Adipocyte (in vitro differentiated cells): Measurements from ENCODE around the gene ERVW-1.
"Not testable (repeated sequence)": the region's sequence is repeated elsewhere in the genome, so short reads cannot be mapped to it uniquely, and the experiment has no call there.

Experiments used
- DNase-seq: peaks from one replicate; pipeline ENCODE4 v3.0.0-alpha.2; 2015; ENCODE audit warnings: low read depth
- H3K27me3 ChIP-seq: replicated peaks from 2 replicates; pipeline ENCODE4 v1.7.0; 2013; ENCODE audit warnings: mild to moderate bottlenecking, low read length, moderate library complexity; ENCODE audit not compliant: control insufficient read depth, insufficient read depth
- H3K36me3 ChIP-seq: 2 replicates; pipeline ENCODE4 v1.7.0; 2013; ENCODE audit warnings: low read length, mild to moderate bottlenecking, moderate library complexity; ENCODE audit not compliant: control insufficient read depth, insufficient read depth, severe bottlenecking
- H3K4me1 ChIP-seq: 2 replicates; pipeline ENCODE4 v1.7.0; 2013; ENCODE audit warnings: mild to moderate bottlenecking, low read length, moderate library complexity; ENCODE audit not compliant: control insufficient read depth, insufficient read depth
- H3K4me3 ChIP-seq: 2 replicates; pipeline ENCODE4 v1.7.0; 2013; ENCODE audit warnings: mild to moderate bottlenecking, low read length, moderate library complexity
- H3K9ac ChIP-seq: 2 replicates; pipeline ENCODE4 v1.7.0; 2013; ENCODE audit warnings: mild to moderate bottlenecking, low read length, moderate library complexity
- H3K9me3 ChIP-seq: 2 replicates; pipeline ENCODE4 v1.7.0; 2013; ENCODE audit warnings: mild to moderate bottlenecking, low read length, moderate library complexity; ENCODE audit not compliant: control insufficient read depth

The ERVW-1 gene

GRCh38 chr7:92446869-92447344, 30.8 kb downstream of the ERVW-1 start:
- Histone ChIP-seq H3K9me3 (no peaks in the 10 kb centered on the region), H3K4me1 (peaks cover 6% of the 10 kb centered on the region), H3K4me3 (peak overlapping the region; percentile 94), H3K36me3 (peaks cover 19% of the 10 kb centered on the region), H3K9ac (peak overlapping the region; percentile 99), H3K27me3 (no peaks in the 10 kb centered on the region)
- no peak for DNase-seq

- H3K9me3 ChIP-seq, H3K27me3 ChIP-seq, H3K4me1 ChIP-seq, H3K9ac ChIP-seq, H3K4me3 ChIP-seq, H3K36me3 ChIP-seq, DNase-seq: not testable (repeated sequence)
Measured at GRCh38 chr7:92442720-92443119, 35.0 kb downstream of the ERVW-1 start.

GRCh38 chr7:92437956-92438491, 39.7 kb downstream of the ERVW-1 start:
- no peak overlapping the region for H3K4me3 ChIP-seq
- H3K36me3 ChIP-seq, result no peaks in the 10 kb centered on the region
- H3K9ac ChIP-seq, result no peak overlapping the region
- no peaks in the 10 kb centered on the region for H3K4me1 ChIP-seq
- H3K27me3 ChIP-seq, result peaks cover 11% of the 10 kb centered on the region
- H3K9me3 ChIP-seq, result no peaks in the 10 kb centered on the region
- no peak for DNase-seq

DNA sequence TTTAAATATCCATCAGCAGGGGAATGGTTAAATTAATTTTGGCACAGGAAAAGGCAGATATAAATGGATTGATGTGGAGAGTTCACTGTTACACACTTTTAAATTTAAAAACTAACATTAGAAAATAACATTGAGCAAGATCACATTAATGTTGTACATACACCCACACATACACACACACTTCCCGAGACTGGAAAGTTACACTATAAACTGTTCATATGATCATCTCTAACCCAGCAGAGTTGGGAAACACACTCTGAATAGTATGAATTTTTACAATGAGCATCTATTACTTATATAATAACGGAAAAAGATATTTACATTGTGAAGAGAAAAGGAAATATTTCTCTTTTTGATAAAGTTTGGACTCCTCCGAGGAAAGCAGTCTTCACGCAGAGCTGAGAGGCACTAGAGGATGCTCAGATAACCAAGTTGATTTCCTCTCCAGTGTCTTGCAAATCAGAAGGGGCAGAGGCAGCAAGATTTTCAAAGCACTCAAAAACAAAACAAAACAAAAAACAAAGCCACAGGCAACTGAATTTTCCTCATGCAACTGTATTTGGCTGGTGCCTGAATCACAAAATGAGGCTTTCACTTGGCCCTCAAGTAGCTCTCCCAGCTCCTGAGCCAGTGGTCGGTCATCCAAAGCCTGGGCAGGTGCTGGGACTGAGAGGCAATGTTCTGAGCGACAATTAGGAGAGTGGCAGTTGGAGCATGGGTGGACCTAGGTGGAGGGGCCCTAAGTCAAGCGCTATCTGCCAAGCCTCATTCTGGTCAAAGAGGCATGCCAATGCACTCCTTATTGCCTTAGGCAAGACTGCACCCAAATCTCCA, 40.9 kb downstream of the ERVW-1 start:
- no peak overlapping the region for H3K4me3 ChIP-seq
- H3K27me3 ChIP-seq, result peaks cover 11% of the 10 kb centered on the region
- H3K9me3 ChIP-seq, result no peaks in the 10 kb centered on the region
- H3K9ac ChIP-seq, result no peak overlapping the region
- H3K4me1 ChIP-seq, result no peaks in the 10 kb centered on the region
- no peak for DNase-seq
- no peaks in the 10 kb centered on the region for H3K36me3 ChIP-seq

DNA sequence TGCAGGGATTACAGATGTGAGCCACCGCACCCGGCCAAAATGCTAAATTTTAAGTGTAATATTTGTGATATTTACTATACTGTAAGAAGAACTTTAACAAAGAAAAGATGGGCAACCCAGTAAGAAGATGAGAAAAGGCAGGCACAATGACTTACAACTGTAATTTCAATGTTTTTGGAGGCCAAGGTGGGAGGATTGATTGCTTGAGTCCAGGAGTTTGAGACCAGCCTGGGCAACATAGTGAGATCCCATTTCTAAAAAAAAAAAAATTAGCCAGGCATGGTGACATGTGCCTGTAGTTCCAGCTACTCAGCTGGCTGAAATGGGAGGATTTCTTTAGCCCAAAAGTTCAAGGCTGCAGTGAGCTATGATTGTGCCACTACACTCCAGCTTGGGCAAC, 42.2 kb downstream of the ERVW-1 start:
- Histone ChIP-seq H3K27me3 (peaks cover 8% of the 10 kb centered on the region), H3K4me1 (no peaks in the 10 kb centered on the region), H3K9me3 (no peaks in the 10 kb centered on the region), H3K4me3 (no peak overlapping the region), H3K9ac (no peak overlapping the region), H3K36me3 (no peaks in the 10 kb centered on the region)
- DNase-seq, result no peak

- no peak for DNase-seq
- Histone ChIP-seq H3K4me3 (no peak overlapping the region), H3K9ac (no peak overlapping the region), H3K4me1 (no peaks in the 10 kb centered on the region), H3K36me3 (no peaks in the 10 kb centered on the region), H3K9me3 (no peaks in the 10 kb centered on the region), H3K27me3 (peaks cover 4% of the 10 kb centered on the region)
Measured at GRCh38 chr7:92433019-92433418, 44.7 kb downstream of the ERVW-1 start.

GRCh38 chr7:92432299-92432946, 45.3 kb downstream of the ERVW-1 start:
- no peaks in the 10 kb centered on the region for H3K36me3 ChIP-seq
- no peaks in the 10 kb centered on the region for H3K9me3 ChIP-seq
- H3K4me1 ChIP-seq, result no peaks in the 10 kb centered on the region
- no peak for DNase-seq
- H3K27me3 ChIP-seq, result peaks cover 5% of the 10 kb centered on the region
- H3K9ac ChIP-seq, result no peak overlapping the region
- no peak overlapping the region for H3K4me3 ChIP-seq

DNA sequence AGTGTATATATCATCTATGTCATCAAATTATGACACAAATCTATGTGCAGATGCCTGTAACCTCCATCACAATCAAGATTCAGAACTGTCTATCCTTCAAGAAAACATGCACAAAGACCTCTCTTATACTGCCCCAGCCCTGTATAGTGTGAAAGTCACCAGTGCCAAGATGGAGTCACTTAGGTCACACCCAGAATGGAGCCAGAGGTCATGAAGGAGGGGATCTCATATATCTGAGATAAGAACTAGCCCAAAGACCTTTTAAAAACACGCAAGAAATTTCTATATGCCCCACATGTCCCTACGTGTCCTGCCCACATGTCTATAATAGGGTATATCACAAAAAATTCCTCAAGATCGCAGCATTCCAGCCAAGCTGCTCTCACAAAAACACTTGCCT, 50.6 kb downstream of the ERVW-1 start:
- no peak for DNase-seq
- peaks cover 11% of the 10 kb centered on the region for H3K27me3 ChIP-seq
- no peak overlapping the region for H3K9ac ChIP-seq
- no peaks in the 10 kb centered on the region for H3K9me3 ChIP-seq
- peaks cover 6% of the 10 kb centered on the region for H3K4me1 ChIP-seq
- H3K4me3 ChIP-seq, result no peak overlapping the region
- no peaks in the 10 kb centered on the region for H3K36me3 ChIP-seq

DNA sequence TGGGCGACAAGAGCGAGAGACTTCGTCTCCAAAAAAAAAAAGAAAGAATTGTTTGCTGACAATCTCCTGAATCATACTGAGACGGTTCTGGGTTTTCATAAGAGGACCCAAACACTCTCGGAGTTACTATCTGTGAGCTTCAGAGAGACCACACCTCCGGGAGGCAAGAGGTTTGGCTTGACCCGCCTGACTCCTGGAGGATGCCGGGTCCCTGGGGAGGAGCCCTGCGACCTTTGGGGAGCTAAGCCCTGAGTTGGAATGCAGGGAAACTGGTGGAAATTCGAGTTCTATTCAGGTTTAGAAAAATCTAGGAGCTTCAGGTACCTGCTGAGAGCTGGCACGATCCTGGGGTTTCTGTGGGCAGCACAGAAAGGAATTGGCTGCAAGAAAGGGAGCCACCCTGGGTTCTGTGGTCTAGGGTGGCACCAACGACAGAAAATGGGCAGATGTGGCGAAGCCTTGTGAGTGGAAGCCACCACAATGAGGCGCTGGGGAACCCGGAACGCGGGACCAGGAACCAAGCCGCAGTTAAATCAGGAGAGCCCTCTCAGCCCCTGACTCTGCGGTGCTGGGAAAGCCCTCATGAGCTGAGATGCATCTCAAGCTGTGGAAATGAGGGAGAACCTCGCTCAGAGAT, 52.3 kb downstream of the ERVW-1 start:
- Histone ChIP-seq H3K9me3 (no peaks in the 10 kb centered on the region), H3K27me3 (peaks cover 13% of the 10 kb centered on the region), H3K4me1 (peaks cover 6% of the 10 kb centered on the region), H3K4me3 (no peak overlapping the region), H3K36me3 (no peaks in the 10 kb centered on the region), H3K9ac (no peak overlapping the region)
- no peak for DNase-seq

DNA sequence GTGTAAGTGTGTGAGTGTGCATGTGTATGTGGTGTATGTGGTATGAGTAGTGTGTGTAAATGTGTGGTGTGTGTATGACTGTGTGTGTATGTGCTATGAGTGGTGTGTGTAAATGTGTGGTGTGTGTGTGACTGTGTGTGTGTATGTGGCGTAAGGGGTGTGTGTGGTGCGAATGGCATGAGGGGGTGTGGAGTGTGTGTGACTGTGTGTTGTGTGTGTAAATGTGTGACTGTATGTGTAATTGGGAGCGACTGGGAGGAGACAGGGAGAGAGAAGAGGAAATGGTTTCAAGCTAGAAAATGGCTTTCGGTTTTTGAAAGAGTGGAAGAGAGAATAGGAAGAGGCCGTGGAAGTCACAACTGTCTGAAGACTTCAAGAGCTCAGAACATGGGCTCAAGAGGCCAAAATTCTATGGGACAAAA, 54.0 kb downstream of the ERVW-1 start:
- H3K9ac ChIP-seq, result peak overlapping the region; percentile 61
- H3K27me3 ChIP-seq, result peaks cover 13% of the 10 kb centered on the region
- H3K36me3 ChIP-seq, result no peaks in the 10 kb centered on the region
- DNase-seq, result no peak
- no peaks in the 10 kb centered on the region for H3K9me3 ChIP-seq
- peaks cover 6% of the 10 kb centered on the region for H3K4me1 ChIP-seq
- no peak overlapping the region for H3K4me3 ChIP-seq

- H3K36me3 ChIP-seq, result no peaks in the 10 kb centered on the region
- H3K9me3 ChIP-seq, result no peaks in the 10 kb centered on the region
- no peak for DNase-seq
- H3K4me3 ChIP-seq, result no peak overlapping the region
- no peak overlapping the region for H3K9ac ChIP-seq
- H3K27me3 ChIP-seq, result peaks cover 13% of the 10 kb centered on the region
- H3K4me1 ChIP-seq, result peaks cover 6% of the 10 kb centered on the region
Measured at GRCh38 chr7:92422926-92423325, 54.8 kb downstream of the ERVW-1 start.
